ENCODE measurements around the gene SWT1.

Gene SWT1

DNA sequence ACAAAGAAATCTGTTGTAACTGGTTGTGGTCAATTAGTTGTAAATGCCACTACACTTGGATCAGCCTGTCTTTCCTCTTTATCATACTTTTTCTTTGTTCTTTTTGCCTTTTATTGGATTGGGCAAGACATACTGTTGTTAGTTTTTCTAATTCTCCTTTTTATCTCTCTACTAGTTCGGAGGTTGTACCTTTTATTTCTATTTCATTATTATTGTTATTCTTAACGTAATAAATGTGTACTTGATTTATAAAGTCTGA lies 100.9 kb downstream of the SWT1 start:
- Histone ChIP-seq H3K4me1 (ENCODE audit: control insufficient read depth, insufficient read depth, low read length) (no peaks in the 10 kb centered on the region), H3K27me3 (ENCODE audit: control insufficient read depth, insufficient read depth, low read length) (no peaks in the 10 kb centered on the region), H3K9ac (ENCODE audit: low read length) (no peak overlapping the region), H3K4me3 (ENCODE audit: low read length) (no peak overlapping the region), H3K9me3 (ENCODE audit: control insufficient read depth, low read length) (no peaks in the 10 kb centered on the region), H3K36me3 (ENCODE audit: control insufficient read depth, insufficient read depth, low read length) (no peaks in the 10 kb centered on the region)

DNA sequence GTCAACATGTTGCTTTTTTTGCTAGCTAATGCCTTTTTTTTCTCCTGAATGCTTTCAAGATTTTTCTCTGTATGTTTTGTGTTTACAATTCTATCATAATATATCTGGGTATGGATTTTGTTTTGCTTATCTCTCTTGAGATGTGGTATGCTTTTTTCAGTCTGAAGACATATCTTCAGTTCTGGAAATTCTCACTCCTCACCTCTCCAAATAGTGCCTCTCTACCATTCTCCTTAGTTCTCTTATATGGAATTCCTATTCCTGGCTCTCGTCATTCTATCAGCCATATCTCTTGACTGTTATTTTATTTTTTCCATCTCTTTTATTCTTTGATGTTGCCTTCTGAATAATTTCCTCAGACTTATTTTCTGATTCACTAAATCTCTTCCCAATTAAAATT lies 101.7 kb downstream of the SWT1 start:
- Histone ChIP-seq H3K4me1 (ENCODE audit: control insufficient read depth, insufficient read depth, low read length) (no peaks in the 10 kb centered on the region), H3K27me3 (ENCODE audit: control insufficient read depth, insufficient read depth, low read length) (no peaks in the 10 kb centered on the region), H3K9ac (ENCODE audit: low read length) (no peak overlapping the region), H3K36me3 (ENCODE audit: control insufficient read depth, insufficient read depth, low read length) (no peaks in the 10 kb centered on the region), H3K4me3 (ENCODE audit: low read length) (no peak overlapping the region), H3K9me3 (ENCODE audit: control insufficient read depth, low read length) (no peaks in the 10 kb centered on the region)

GRCh38 chr1:185260611-185261010 lies 103.6 kb downstream of the SWT1 start:
- no peaks in the 10 kb centered on the region for H3K36me3 ChIP-seq (ENCODE audit: control insufficient read depth, insufficient read depth, low read length)
- no peak overlapping the region for H3K4me3 ChIP-seq (ENCODE audit: low read length)
- H3K9me3 ChIP-seq (ENCODE audit: control insufficient read depth, low read length), result no peaks in the 10 kb centered on the region
- no peaks in the 10 kb centered on the region for H3K27me3 ChIP-seq (ENCODE audit: control insufficient read depth, insufficient read depth, low read length)
- H3K4me1 ChIP-seq (ENCODE audit: control insufficient read depth, insufficient read depth, low read length), result no peaks in the 10 kb centered on the region
- no peak overlapping the region for H3K9ac ChIP-seq (ENCODE audit: low read length)

- Histone ChIP-seq H3K9ac (ENCODE audit: low read length) (no peak overlapping the region), H3K27me3 (ENCODE audit: control insufficient read depth, insufficient read depth, low read length) (no peaks in the 10 kb centered on the region), H3K4me3 (ENCODE audit: low read length) (no peak overlapping the region), H3K4me1 (ENCODE audit: control insufficient read depth, insufficient read depth, low read length) (no peaks in the 10 kb centered on the region), H3K9me3 (ENCODE audit: control insufficient read depth, low read length) (no peaks in the 10 kb centered on the region), H3K36me3 (ENCODE audit: control insufficient read depth, insufficient read depth, low read length) (no peaks in the 10 kb centered on the region)
These were observed 105.2 kb downstream of the SWT1 start for GRCh38 chr1:185262151-185262550.

- Histone ChIP-seq H3K36me3 (ENCODE audit: control insufficient read depth, insufficient read depth, low read length) (no peaks in the 10 kb centered on the region), H3K9ac (ENCODE audit: low read length) (no peak overlapping the region), H3K4me1 (ENCODE audit: control insufficient read depth, insufficient read depth, low read length) (no peaks in the 10 kb centered on the region), H3K27me3 (ENCODE audit: control insufficient read depth, insufficient read depth, low read length) (no peaks in the 10 kb centered on the region), H3K4me3 (ENCODE audit: low read length) (no peak overlapping the region), H3K9me3 (ENCODE audit: control insufficient read depth, low read length) (no peaks in the 10 kb centered on the region)
These were observed 106.3 kb downstream of the SWT1 start for GRCh38 chr1:185263292-185263691.

DNA sequence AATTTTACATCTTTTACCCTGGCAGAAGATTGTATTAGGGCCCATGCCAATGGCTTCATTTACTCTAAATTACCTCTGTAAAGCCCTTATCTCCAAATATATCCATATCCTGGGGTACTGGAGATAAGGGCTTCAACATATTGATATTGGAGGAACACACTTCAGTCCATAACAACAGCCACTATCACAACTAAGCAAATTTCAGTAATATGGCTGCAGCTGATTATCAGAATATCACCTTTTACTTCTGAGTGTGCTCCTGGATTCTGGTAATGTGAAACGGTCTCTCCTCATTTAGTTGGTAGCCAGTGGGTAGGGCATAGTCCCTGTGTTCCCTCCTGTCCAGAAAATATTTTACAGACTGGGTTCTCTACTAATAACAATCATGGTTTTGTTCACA lies 106.8 kb downstream of the SWT1 start:
- H3K27me3 ChIP-seq (ENCODE audit: control insufficient read depth, insufficient read depth, low read length), result no peaks in the 10 kb centered on the region

GRCh38 chr1:185265314-185265713 lies 108.3 kb downstream of the SWT1 start:
- no peak overlapping the region for H3K4me3 ChIP-seq (ENCODE audit: low read length)
- H3K27me3 ChIP-seq (ENCODE audit: control insufficient read depth, insufficient read depth, low read length), result no peaks in the 10 kb centered on the region
- no peaks in the 10 kb centered on the region for H3K4me1 ChIP-seq (ENCODE audit: control insufficient read depth, insufficient read depth, low read length)
- H3K36me3 ChIP-seq (ENCODE audit: control insufficient read depth, insufficient read depth, low read length), result no peaks in the 10 kb centered on the region
- H3K9ac ChIP-seq (ENCODE audit: low read length), result no peak overlapping the region
- H3K9me3 ChIP-seq (ENCODE audit: control insufficient read depth, low read length), result no peaks in the 10 kb centered on the region

More for the DNA sequence above, 106.8 kb downstream of the SWT1 start:
- H3K4me1 ChIP-seq (ENCODE audit: control insufficient read depth, insufficient read depth, low read length), result no peaks in the 10 kb centered on the region
- H3K9ac ChIP-seq (ENCODE audit: low read length), result no peak overlapping the region
- no peaks in the 10 kb centered on the region for H3K9me3 ChIP-seq (ENCODE audit: control insufficient read depth, low read length)
- no peak overlapping the region for H3K4me3 ChIP-seq (ENCODE audit: low read length)
- H3K36me3 ChIP-seq (ENCODE audit: control insufficient read depth, insufficient read depth, low read length), result no peaks in the 10 kb centered on the region

GRCh38 chr1:185267301-185267700 lies 110.3 kb downstream of the SWT1 start:
- no peaks in the 10 kb centered on the region for H3K9me3 ChIP-seq (ENCODE audit: control insufficient read depth, low read length)
- no peaks in the 10 kb centered on the region for H3K4me1 ChIP-seq (ENCODE audit: control insufficient read depth, insufficient read depth, low read length)
- H3K9ac ChIP-seq (ENCODE audit: low read length), result no peak overlapping the region
- no peaks in the 10 kb centered on the region for H3K27me3 ChIP-seq (ENCODE audit: control insufficient read depth, insufficient read depth, low read length)
- H3K4me3 ChIP-seq (ENCODE audit: low read length), result no peak overlapping the region
- no peaks in the 10 kb centered on the region for H3K36me3 ChIP-seq (ENCODE audit: control insufficient read depth, insufficient read depth, low read length)

- H3K27me3 ChIP-seq (ENCODE audit: control insufficient read depth, insufficient read depth, low read length), result no peaks in the 10 kb centered on the region
- H3K36me3 ChIP-seq (ENCODE audit: control insufficient read depth, insufficient read depth, low read length), result no peaks in the 10 kb centered on the region
- no peak overlapping the region for H3K4me3 ChIP-seq (ENCODE audit: low read length)
- no peaks in the 10 kb centered on the region for H3K4me1 ChIP-seq (ENCODE audit: control insufficient read depth, insufficient read depth, low read length)
- H3K9ac ChIP-seq (ENCODE audit: low read length), result no peak overlapping the region
- no peaks in the 10 kb centered on the region for H3K9me3 ChIP-seq (ENCODE audit: control insufficient read depth, low read length)
These were observed 110.7 kb downstream of the SWT1 start for GRCh38 chr1:185267701-185268100.

GRCh38 chr1:185268352-185268751 lies 111.4 kb downstream of the SWT1 start:
- H3K36me3 ChIP-seq (ENCODE audit: control insufficient read depth, insufficient read depth, low read length), result no peaks in the 10 kb centered on the region
- H3K4me1 ChIP-seq (ENCODE audit: control insufficient read depth, insufficient read depth, low read length), result no peaks in the 10 kb centered on the region
- H3K9me3 ChIP-seq (ENCODE audit: control insufficient read depth, low read length), result no peaks in the 10 kb centered on the region
- H3K27me3 ChIP-seq (ENCODE audit: control insufficient read depth, insufficient read depth, low read length), result no peaks in the 10 kb centered on the region
- no peak overlapping the region for H3K9ac ChIP-seq (ENCODE audit: low read length)
- no peak overlapping the region for H3K4me3 ChIP-seq (ENCODE audit: low read length)

- no peaks in the 10 kb centered on the region for H3K36me3 ChIP-seq (ENCODE audit: control insufficient read depth, insufficient read depth, low read length)
- H3K9ac ChIP-seq (ENCODE audit: low read length), result no peak overlapping the region
- no peak overlapping the region for H3K4me3 ChIP-seq (ENCODE audit: low read length)
- H3K4me1 ChIP-seq (ENCODE audit: control insufficient read depth, insufficient read depth, low read length), result no peaks in the 10 kb centered on the region
- H3K27me3 ChIP-seq (ENCODE audit: control insufficient read depth, insufficient read depth, low read length), result no peaks in the 10 kb centered on the region
- no peaks in the 10 kb centered on the region for H3K9me3 ChIP-seq (ENCODE audit: control insufficient read depth, low read length)
These were observed 115.0 kb downstream of the SWT1 start for GRCh38 chr1:185271921-185272320.

GRCh38 chr1:185279571-185279970 lies 122.6 kb downstream of the SWT1 start:
- no peak overlapping the region for H3K9ac ChIP-seq (ENCODE audit: low read length)
- H3K36me3 ChIP-seq (ENCODE audit: control insufficient read depth, insufficient read depth, low read length), result no peaks in the 10 kb centered on the region
- no peaks in the 10 kb centered on the region for H3K4me1 ChIP-seq (ENCODE audit: control insufficient read depth, insufficient read depth, low read length)
- H3K27me3 ChIP-seq (ENCODE audit: control insufficient read depth, insufficient read depth, low read length), result no peaks in the 10 kb centered on the region
- H3K9me3 ChIP-seq (ENCODE audit: control insufficient read depth, low read length), result no peaks in the 10 kb centered on the region
- no peak overlapping the region for H3K4me3 ChIP-seq (ENCODE audit: low read length)

DNA sequence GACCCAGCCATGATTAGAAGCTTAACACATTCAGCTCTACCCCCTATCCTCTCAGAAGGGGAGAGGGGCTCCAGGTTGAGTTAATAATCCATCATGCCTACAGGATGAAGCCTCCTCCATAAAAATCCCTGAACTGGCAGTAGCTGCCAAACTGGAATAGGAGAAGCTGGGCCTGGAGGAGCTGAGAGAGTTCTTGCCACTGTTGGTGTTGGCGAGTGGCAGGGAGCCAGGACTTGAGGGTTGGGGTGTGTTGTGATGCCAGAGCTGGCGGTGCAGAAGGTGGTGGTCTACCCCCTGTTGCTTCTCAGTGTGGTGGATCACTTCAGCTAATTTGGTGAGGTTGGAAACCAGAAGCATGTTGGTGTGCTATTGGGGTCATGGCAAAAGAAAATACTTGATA lies 123.6 kb downstream of the SWT1 start:
- no peaks in the 10 kb centered on the region for H3K9me3 ChIP-seq (ENCODE audit: control insufficient read depth, low read length)
- no peaks in the 10 kb centered on the region for H3K4me1 ChIP-seq (ENCODE audit: control insufficient read depth, insufficient read depth, low read length)
- no peak overlapping the region for H3K4me3 ChIP-seq (ENCODE audit: low read length)
- no peaks in the 10 kb centered on the region for H3K36me3 ChIP-seq (ENCODE audit: control insufficient read depth, insufficient read depth, low read length)
- no peak overlapping the region for H3K9ac ChIP-seq (ENCODE audit: low read length)
- H3K27me3 ChIP-seq (ENCODE audit: control insufficient read depth, insufficient read depth, low read length), result no peaks in the 10 kb centered on the region
